Kidney (tissue), 14 donors: Measurements from ENCODE around the gene SMCO2. TPM values are rescaled to one million over a fixed set of nuclear protein-coding genes. Genes with fewer than 3 reads are reported as not detected.

Source experiments
- DNase-seq, 5 donors: peaks; one replicate each; pipeline ENCODE4 v3.0.0-alpha.2; 2013 to 2020
- FAIRE-seq: peaks from 2 replicates; lab custom pipeline; 2012; peaks lifted over from hg19 to GRCh38; lab: Jason Lieb, UNC
- H3K27ac ChIP-seq, 2 donors: one replicate each; pipeline ENCODE4 v1.7.0; 2013; ENCODE audit warnings: low read depth in 2 of 2, low read length in 2 of 2, inconsistent platforms in 1 of 2
- H3K27me3 ChIP-seq: one replicate; pipeline ENCODE4 v1.7.1; 2013; ENCODE audit warnings: low read length, inconsistent platforms; ENCODE audit not compliant: control insufficient read depth, insufficient read depth
- H3K36me3 ChIP-seq, 3 donors: one replicate each; pipeline versions ENCODE4 v1.7.0 to v1.7.1; 2013; ENCODE audit warnings: low read length in 3 of 3, control low read depth in 1 of 3, inconsistent platforms in 1 of 3; ENCODE audit not compliant: insufficient read depth in 3 of 3, control insufficient read depth in 2 of 3
- H3K4me1 ChIP-seq, 3 donors: one replicate each; pipeline versions ENCODE4 v1.7.0 to v1.7.1; 2013; ENCODE audit warnings: low read length in 3 of 3, inconsistent platforms in 1 of 3, low read depth in 1 of 3; ENCODE audit not compliant: control insufficient read depth in 2 of 3, insufficient read depth in 2 of 3
- H3K4me3 ChIP-seq, 3 donors: one replicate each; pipeline versions ENCODE4 v1.7.0 to v1.8.1; 2013; ENCODE audit warnings: low read length in 3 of 3, control low read depth in 1 of 3, inconsistent platforms in 1 of 3
- H3K9ac ChIP-seq, 3 donors: one replicate each; pipeline versions ENCODE4 v1.7.0 to v1.7.1; 2013; ENCODE audit warnings: low read length in 3 of 3, control low read depth in 1 of 3, inconsistent platforms in 1 of 3
- H3K9me3 ChIP-seq, 3 donors: one replicate each; pipeline versions ENCODE4 v1.7.0 to v1.7.1; 2013; ENCODE audit warnings: low read length in 3 of 3, control low read depth in 1 of 3, inconsistent platforms in 1 of 3; ENCODE audit not compliant: control insufficient read depth in 2 of 3, insufficient read depth in 1 of 3
- CTCF ChIP-seq: IDR thresholded peaks from 3 replicates; pipeline ENCODE4 v1.5.1; 2012; ENCODE audit warnings: mild to moderate bottlenecking, moderate library complexity, borderline replicate concordance; ENCODE audit not compliant: insufficient read depth; ENCODE audit errors: extremely low read depth
- intact Hi-C: fragments of 100-400 bp; cut with DNase I; formaldehyde crosslinking; loops from one replicate; pipeline ENCODE4 v1.11.1; 2022
- polyA plus RNA-seq: library from polyadenylated mRNA; stranded (reverse); fragments of 350-450 nt; fragmentation: Illumina TruSeq; extraction: RNeasy Lipid Tissue Mini Kit (QIAGEN cat#74804); gene quantifications from one replicate; pipeline ENCODE4 v1.2.3, GENCODE V29; 2014; ENCODE audit warnings: low read depth, low replicate concordance; ENCODE audit not compliant: insufficient read depth
- total RNA-seq: library from RNA; stranded (reverse); fragmentation: NEBNext Ultra II Directional; extraction: Animal tissue kit (Norgen Biotek cat#: 25700); gene quantifications from one replicate; pipeline ENCODE4 v1.2.1, GENCODE V29; 2021
- donor health status: control.
- donor health status: control.
- donor health status: control.
- donor health status: control.
- donor health status: control.
- donor health status: DM: yes; HTN: yes; CAD: no.
- donor health status: Normal renal cell carcinoma (clear cell type).

SMCO2 gene
- total and polyA plus RNA-seq, 2 donors from 2014 or later: 0.38 TPM; not detected in 1

- Histone ChIP-seq H3K9ac (no peak overlapping the region), H3K9me3 (no peaks in the 10 kb centered on the region), H3K27me3 (no peaks in the 10 kb centered on the region), H3K4me1 (peaks cover 0 to 2% (median 0%) of the 10 kb centered on the region in 3 donors), H3K27ac (no peak overlapping the region), H3K36me3 (no peaks in the 10 kb centered on the region), H3K4me3 (no peak overlapping the region)
- intact Hi-C loops: no loop called here
- no peak for FAIRE-seq
- DNase-seq: no peak
- no peak for TF ChIP-seq CTCF
These were observed 8.7 kb upstream of the SMCO2 start for GRCh38 chr12:27437839-27438238.

- DNase-seq (no peak), FAIRE-seq (no peak)
- Histone ChIP-seq H3K9me3 (no peaks in the 10 kb centered on the region), H3K27me3 (no peaks in the 10 kb centered on the region), H3K9ac (no peak overlapping the region), H3K4me1 (no peaks in the 10 kb centered on the region), H3K4me3 (no peak overlapping the region), H3K27ac (no peak overlapping the region), H3K36me3 (no peaks in the 10 kb centered on the region)
- TF ChIP-seq CTCF: no peak
- intact Hi-C loops: no loop called here
These were observed 1.2 kb downstream of the SMCO2 start for GRCh38 chr12:27447761-27448160.

- TF ChIP-seq CTCF: no peak
- FAIRE-seq: no peak
These were observed 2.5 kb downstream of the SMCO2 start for GRCh38 chr12:27449026-27449425.

GRCh38 chr12:27449893-27450534 is 3.5 kb downstream of the SMCO2 start:
- Histone ChIP-seq H3K27me3 (no peaks in the 10 kb centered on the region), H3K4me1 (no peaks in the 10 kb centered on the region), H3K9ac (no peak overlapping the region), H3K4me3 (no peak overlapping the region), H3K9me3 (no peaks in the 10 kb centered on the region), H3K36me3 (no peaks in the 10 kb centered on the region), H3K27ac (no peak overlapping the region)
- intact Hi-C loops: no loop called here
- no peak for TF ChIP-seq CTCF
- DNase-seq (no peak), FAIRE-seq (no peak)

More at GRCh38 chr12:27449026-27449425, 2.5 kb downstream of the SMCO2 start:
- no peaks in the 10 kb centered on the region for H3K4me1 ChIP-seq
- no peaks in the 10 kb centered on the region for H3K9me3 ChIP-seq
- no peak overlapping the region for H3K9ac ChIP-seq
- no peak for DNase-seq
- no peak overlapping the region for H3K27ac ChIP-seq
- H3K4me3 ChIP-seq: no peak overlapping the region
- intact Hi-C loops: no loop called here
- H3K27me3 ChIP-seq: no peaks in the 10 kb centered on the region
- no peaks in the 10 kb centered on the region for H3K36me3 ChIP-seq
